ENCODE results near the gene NHLH1.

The NHLH1 gene

DNA sequence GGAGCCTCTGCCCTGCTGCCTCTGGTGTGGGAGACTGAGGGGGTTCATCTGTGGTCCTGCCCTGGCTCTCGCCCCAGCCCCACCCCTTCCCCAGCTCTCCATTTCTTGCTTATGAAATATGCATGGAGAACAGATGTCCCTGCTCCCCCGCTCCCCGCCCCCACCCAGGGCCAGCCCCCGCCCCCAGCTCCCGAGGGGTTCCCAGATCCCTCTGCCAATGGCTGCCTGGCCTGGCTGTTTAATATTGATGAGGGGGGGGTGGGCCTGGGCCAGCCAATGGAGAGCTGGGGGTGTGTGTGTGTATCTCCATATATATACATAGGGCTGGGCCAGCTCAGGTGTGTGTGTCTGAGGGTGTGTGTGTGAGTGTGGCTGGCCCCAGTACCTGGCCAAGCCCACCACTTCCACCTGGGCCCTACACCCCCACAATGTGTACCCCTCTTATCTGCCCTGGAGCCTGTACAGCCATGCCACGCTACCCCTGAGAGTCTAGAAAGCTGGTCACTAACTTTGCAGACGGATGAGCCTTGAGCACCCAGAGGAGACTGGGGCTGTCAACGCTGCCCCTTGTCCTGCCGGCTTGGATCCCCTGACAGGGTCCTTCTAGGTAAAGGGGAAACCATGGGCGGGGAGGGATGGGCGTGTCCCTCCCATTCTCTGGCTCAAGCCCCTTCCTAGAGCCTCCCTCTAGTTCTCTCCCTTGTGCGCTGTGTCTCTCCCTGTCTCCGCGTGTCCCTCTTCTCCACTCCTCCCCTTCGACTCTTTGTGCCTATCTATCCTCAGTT, at the start of gene NHLH1:
NHLH1 (plus strand) TSS at position 341 of the 785 bp plus-strand sequence. CDS start 3,661 bp downstream, outside the sequence.
- DNase-seq, result no peak

DNA sequence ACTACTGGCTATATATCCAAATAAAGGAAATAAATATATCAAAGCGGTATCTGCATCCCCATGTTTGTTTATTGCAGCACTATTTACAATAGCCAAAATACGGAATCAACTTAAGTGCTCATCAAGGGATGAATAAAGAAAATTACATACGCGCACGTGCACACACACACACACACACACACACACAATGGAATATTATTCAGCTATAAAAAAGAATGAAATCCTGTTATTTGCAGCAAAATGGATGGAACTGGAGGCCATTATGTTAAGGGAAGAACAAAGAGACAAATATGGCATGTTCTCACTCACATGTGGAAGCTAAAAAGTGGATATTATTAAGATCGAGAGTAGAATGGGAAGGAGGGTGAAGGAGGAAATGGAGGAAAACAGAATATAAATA, 44.0 kb upstream of the NHLH1 start:
- no peak for DNase-seq

GRCh38 chr1:160325252-160325651, 41.6 kb upstream of the NHLH1 start:
- no peak for DNase-seq

- no peak for DNase-seq
Measured at GRCh38 chr1:160326418-160326817, 40.5 kb upstream of the NHLH1 start.

DNA sequence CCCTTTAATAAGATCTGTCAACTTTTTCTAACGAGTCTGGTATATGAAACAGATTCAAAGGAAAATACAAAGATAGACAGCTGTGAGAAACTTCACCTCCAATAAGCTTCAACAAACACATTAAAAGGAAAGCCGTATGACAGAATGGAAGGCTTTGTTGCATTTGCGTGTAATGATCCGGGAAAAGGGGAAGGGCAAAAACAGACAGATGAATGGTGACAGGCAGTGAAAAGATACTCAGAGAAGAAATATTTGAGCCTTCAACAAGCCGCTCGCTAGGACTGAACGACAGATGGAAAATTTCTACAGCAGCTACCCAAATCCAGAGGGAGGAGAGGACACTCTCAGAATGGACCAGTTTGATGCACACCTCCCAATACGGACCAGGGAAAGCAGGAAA, 38.7 kb upstream of the NHLH1 start:
- DNase-seq, result no peak

GRCh38 chr1:160330119-160330518, 36.8 kb upstream of the NHLH1 start:
- DNase-seq, result no peak

GRCh38 chr1:160332516-160332915, 34.4 kb upstream of the NHLH1 start:
- DNase-seq, result no peak

GRCh38 chr1:160338580-160338979, 28.3 kb upstream of the NHLH1 start:
- DNase-seq, result no peak

DNA sequence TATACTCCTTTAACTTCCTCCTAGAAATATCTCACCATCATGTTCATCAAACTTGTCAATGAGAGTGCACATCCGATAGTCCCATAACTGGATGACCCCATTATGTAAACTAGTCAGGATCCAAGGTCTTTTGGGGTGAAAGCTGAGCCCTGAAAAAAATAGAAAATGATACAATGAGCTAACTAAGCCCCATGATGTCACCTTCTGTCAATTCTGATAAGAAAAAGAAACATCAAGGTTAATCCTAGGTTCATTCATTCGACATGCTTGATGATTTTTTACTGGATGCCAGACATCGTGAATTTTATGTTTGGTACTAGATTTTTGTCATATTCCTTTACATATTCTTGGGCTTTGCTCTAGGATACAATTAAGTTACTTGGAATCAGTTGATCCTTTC, 26.7 kb upstream of the NHLH1 start:
- DNase-seq, result no peak

DNA sequence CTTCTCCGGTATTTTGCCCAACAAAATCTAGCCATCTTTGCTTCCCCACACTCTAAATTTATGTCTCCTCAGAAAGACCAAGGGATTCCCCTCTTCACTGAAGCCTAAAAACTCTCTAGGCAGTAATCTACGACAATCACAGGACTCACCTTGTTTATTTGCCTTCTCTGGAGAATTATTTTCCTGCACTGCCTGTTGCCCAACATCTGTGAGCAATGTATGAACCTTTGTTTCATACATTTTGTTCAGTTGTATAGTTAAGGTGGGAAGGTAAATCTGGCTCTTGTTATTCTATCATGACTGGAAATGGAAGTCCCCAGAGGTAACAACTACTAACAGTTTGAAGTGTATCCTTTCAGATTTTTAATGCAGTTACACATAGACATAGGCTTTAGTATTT, 26.0 kb upstream of the NHLH1 start:
- no peak for DNase-seq

DNA sequence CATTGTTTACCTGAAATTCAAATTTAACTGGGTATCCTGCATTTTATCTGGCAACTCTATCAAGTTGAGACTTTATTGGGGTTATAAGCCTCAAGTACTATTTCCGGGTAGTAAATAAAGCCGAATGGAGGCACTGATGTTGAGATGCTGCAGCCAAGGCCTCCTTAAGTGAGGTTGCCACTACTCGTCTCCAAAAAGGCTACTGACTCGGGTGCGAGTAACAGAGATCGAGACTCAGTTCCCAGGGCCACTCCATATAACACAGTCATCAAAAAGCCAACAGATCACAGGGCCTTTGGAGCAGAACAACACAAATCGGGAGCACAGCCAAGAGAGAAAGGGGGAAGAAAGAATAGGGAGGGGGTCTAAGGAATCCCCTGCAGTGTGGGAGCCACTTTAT, 24.3 kb upstream of the NHLH1 start:
- DNase-seq, result no peak

- peak; percentile 91 for DNase-seq
Measured at GRCh38 chr1:160342953-160343869, 23.7 kb upstream of the NHLH1 start, which contains the start of the genes COPA and NCSTN. COPA (minus strand) TSS chr1:160343250; CDS start chr1:160343170, 80 bp downstream. NCSTN (plus strand) TSS chr1:160343383; CDS start chr1:160343397, 14 bp downstream.

- no peak for DNase-seq
Measured at GRCh38 chr1:160344241-160344640, 22.6 kb upstream of the NHLH1 start.

DNA sequence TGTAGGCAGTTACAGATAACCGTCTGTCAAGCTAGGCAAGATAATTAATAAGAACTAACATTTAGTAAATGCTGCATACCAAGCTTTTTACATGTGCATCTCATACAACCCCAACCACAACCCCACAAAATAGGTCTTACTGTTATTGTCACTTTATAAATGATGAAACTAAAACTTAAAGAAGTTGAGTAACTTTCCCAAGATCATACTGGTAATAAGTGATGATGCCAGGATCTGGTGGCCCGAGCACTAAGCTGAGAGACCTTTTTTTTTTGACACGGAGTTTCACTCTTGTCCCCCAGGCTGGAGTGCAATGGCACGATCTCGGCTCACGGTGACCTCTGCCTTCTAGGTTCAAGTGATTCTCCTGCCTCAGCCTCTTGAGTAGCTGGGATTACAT, 21.9 kb upstream of the NHLH1 start:
- no peak for DNase-seq

GRCh38 chr1:160346463-160346862, 20.4 kb upstream of the NHLH1 start:
- DNase-seq, result no peak

DNA sequence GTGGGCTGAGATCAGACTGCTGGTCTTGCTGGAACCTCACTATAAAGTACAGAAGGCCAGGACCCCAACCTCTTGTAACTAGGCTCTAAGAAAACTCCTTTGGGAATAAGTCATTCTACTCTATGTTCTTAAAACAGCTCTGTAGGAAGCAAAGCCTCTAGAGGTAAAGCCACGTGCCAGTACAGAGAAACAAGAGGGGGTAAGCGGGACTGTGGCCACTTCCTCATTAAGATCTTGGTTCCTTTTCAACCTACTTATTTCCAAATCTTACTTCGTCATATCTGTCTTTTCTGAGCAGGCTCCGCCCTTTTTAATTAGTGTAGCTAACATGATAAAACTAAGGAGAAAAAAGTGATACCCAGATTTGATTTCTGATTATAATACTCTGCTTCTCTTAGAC, 19.9 kb upstream of the NHLH1 start:
- no peak for DNase-seq

GRCh38 chr1:160351629-160352028, 15.2 kb upstream of the NHLH1 start:
- no peak for DNase-seq

DNA sequence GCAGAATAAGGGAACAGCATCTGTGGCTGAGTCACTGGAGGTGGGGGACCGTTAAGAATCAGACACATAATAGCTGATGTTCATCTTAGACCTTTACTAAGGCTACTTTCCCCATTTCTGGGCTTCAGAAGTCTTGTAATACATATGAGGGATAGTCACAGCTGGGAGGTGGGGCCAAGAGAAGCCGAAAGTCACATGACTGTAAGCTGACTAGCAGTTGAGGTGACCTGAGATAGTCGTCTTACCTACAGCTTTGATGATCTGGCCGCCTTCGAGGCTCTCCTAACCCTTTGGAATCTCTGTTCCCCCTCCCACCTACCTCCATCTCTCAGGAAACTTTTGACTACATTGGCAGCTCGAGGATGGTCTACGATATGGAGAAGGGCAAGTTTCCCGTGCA, 14.3 kb upstream of the NHLH1 start:
- no peak for DNase-seq

GRCh38 chr1:160353223-160353622, 13.6 kb upstream of the NHLH1 start:
- DNase-seq, result no peak

GRCh38 chr1:160354388-160354985, 12.4 kb upstream of the NHLH1 start:
- no peak for DNase-seq

DNA sequence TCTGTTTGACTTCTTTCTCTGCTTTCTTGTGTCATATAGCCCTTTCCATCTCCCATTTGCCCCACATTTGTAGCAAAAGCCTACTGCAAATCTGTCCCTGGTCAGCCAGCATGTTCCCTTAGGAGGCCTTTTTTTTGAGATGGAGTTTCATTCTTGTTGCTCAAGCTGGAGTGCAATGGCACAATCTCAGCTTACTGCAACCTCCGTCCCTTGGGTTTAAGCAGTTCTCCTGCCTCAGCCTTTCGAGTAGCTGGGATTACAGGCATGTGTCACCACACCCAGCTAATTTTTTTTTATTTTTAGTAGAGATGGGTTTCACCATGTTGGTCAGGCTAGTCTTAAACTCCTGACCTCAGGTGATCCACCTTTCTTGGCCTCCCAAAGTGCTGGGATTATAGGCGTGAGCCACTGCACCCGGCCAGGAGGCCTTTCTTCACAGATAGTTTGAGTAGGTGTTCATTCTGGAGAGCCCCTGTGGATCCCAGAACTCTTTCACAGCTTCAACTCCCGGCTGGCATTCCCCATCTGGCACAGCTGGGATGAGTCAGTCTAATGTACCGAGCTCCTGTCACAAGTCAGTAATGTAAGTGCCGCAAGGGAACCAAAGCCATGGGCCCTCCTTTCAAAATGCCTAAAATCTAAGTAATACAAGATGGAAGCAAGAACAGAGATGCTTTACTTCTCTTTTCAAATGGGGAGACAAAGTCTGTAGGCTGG, 9.4 kb upstream of the NHLH1 start:
- DNase-seq, result no peak

DNA sequence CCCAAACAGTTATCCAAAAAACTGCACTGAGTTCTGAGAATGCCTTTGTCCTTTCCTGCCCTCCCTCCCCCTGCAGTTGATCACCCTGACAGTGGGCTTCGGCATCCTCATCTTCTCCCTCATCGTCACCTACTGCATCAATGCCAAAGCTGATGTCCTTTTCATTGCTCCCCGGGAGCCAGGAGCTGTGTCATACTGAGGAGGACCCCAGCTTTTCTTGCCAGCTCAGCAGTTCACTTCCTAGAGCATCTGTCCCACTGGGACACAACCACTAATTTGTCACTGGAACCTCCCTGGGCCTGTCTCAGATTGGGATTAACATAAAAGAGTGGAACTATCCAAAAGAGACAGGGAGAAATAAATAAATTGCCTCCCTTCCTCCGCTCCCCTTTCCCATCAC, 8.8 kb upstream of the NHLH1 start:
- no peak for DNase-seq
